ENCODE data around the gene MROH8.
"Not testable (repeated sequence)": the region's sequence is repeated elsewhere in the genome, so short reads cannot be mapped to it uniquely, and the experiment has no call there.

The MROH8 gene

DNA sequence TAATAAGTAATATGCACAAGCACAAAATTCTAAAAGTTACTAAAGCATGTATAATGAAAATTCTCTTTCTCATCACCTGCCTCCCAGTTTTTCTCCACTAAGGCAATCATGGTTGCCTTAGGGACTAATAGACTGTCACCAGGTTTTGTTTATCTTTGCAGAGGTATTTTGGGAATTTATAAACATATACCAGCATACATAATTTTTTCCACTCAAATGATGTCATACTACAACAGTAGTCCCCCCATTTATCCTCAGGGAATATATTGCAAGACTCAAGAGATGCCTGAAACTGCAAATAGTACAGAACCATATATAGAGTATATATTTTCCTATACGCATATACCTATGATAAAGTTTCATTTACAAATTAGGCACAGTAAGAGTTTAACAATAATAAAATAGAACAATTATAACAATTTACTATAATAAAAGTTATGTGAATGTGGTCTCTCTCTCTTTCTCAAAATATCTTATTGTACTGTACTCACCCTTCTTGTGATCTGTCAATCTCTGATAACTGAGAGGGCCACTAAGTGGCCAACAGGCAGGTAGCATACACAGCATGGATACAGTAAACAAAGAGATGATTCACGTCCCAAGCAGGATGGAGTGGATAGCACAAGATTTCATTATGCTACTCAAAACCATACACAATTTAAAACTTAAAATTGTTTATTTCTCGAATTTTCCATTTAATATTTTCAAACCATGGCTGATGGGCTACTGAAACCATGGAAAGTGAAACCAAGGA lies 103.2 kb downstream of the MROH8 start:
- Histone ChIP-seq H3K9me3 (ENCODE audit: control insufficient read depth, low read length) (no peaks in the 10 kb centered on the region), H3K4me3 (ENCODE audit: low read length) (no peak overlapping the region), H3K9ac (ENCODE audit: low read length) (no peak overlapping the region), H3K36me3 (ENCODE audit: control insufficient read depth, insufficient read depth, low read length, severe bottlenecking) (peaks cover 3% of the 10 kb centered on the region), H3K4me1 (ENCODE audit: control insufficient read depth, insufficient read depth, low read length) (no peaks in the 10 kb centered on the region), H3K27me3 (replicated peaks; ENCODE audit: control insufficient read depth, insufficient read depth, low read length) (no peaks in the 10 kb centered on the region)
- peak; percentile 17 for DNase-seq (ENCODE audit: low read depth)

DNA sequence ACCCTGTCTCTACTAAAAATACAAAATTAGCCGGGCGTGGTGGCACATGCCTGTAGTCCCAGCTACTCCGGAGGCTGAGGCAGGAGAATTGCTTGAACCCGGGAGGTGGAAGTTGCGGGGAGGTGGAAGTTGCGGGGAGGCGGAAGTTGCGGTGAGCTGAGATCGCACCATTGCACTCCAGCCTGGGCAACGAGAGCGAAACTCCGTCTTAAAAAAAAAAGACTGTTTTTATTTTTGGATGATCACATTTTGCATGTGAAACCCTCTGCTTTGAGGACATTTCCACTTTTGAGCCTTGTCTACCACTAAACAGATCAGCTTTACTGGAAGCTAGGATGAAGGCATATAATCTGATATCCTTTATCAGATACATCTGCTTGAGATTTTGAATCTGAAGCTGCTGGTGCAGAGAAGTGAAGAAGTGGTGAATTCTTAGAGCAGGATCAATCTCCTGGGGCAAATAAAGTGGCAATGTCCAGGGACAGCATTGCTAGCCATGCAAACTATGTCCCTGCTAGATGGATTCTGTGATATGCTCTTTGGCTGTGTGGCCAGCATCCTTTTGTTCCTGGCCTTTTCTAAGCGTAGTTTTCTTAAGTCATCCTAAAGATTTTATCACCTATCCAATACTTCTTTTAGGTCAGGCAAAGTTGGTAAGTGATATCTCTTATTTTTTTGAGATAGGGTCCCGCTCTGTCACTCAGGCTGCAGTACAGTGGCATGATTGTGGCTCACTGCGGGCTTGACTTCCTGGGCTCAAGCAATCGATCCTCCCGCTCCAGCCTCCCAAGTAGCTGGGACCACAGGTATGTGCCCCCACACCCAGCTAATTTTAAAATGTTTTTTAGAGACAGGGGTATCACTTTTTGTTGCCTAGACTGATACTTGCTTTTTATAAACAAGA lies 106.8 kb downstream of the MROH8 start:
- peaks cover 3% of the 10 kb centered on the region for H3K36me3 ChIP-seq (ENCODE audit: control insufficient read depth, insufficient read depth, low read length, severe bottlenecking)
- no peaks in the 10 kb centered on the region for H3K27me3 ChIP-seq (replicated peaks; ENCODE audit: control insufficient read depth, insufficient read depth, low read length)
- DNase-seq (ENCODE audit: low read depth): no peak
- H3K9me3 ChIP-seq (ENCODE audit: control insufficient read depth, low read length): no peaks in the 10 kb centered on the region
- H3K9ac ChIP-seq (ENCODE audit: low read length): no peak overlapping the region
- H3K4me1 ChIP-seq (ENCODE audit: control insufficient read depth, insufficient read depth, low read length): no peaks in the 10 kb centered on the region
- H3K4me3 ChIP-seq (ENCODE audit: low read length): no peak overlapping the region

DNA sequence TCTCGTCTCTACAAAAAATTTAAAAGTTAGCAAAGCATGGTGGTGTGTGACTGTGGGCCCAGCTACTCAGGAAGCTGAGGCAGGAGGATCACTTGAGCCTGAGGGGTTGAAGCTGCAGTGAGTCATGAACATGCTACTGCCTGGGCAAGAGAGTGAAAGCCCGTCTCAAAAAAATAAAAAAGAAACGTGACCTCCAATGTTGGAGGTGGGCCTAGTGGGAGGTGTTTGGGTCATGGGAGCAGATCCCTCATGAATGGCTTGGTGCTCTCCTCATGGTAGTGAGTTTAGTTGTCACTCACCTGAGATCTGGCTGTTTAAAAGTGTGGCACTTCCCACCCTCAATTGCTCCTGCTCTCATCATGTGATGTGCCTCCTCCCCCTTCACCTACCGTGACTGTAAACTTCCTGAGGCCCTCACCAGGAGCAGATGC lies 107.9 kb downstream of the MROH8 start:
- H3K4me3 ChIP-seq (ENCODE audit: low read length): no peak overlapping the region
- peaks cover 5% of the 10 kb centered on the region for H3K36me3 ChIP-seq (ENCODE audit: control insufficient read depth, insufficient read depth, low read length, severe bottlenecking)
- no peaks in the 10 kb centered on the region for H3K27me3 ChIP-seq (replicated peaks; ENCODE audit: control insufficient read depth, insufficient read depth, low read length)
- H3K9me3 ChIP-seq (ENCODE audit: control insufficient read depth, low read length): no peaks in the 10 kb centered on the region
- H3K9ac ChIP-seq (ENCODE audit: low read length): no peak overlapping the region
- peak; percentile 56 for DNase-seq (ENCODE audit: low read depth)
- H3K4me1 ChIP-seq (ENCODE audit: control insufficient read depth, insufficient read depth, low read length): no peaks in the 10 kb centered on the region

DNA sequence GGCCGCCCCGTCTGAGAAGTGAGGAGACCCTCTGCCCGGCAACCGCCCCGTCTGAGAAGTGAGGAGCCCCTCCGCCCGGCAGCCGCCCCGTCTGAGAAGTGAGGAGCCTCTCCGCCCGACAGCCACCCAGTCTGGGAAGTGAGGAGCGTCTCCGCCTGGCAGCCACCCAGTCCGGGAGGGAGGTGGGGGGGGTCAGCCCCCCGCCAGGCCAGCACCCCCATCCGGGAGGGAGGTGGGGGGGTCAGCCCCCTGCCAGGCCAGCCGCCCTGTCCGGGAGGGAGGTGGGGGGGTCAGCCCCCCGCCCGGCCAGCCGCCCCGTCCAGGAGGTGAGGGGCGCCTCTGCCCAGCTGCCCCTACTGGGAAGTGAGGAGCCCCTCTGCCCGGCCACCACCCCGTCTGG lies 109.8 kb downstream of the MROH8 start:
- H3K9me3 ChIP-seq (ENCODE audit: control insufficient read depth, low read length); H3K4me1 ChIP-seq (ENCODE audit: control insufficient read depth, insufficient read depth, low read length); H3K4me3 ChIP-seq (ENCODE audit: low read length); H3K9ac ChIP-seq (ENCODE audit: low read length); H3K36me3 ChIP-seq (ENCODE audit: control insufficient read depth, insufficient read depth, low read length, severe bottlenecking); DNase-seq (ENCODE audit: low read depth); H3K27me3 ChIP-seq (replicated peaks; ENCODE audit: control insufficient read depth, insufficient read depth, low read length): not testable (repeated sequence)

DNA sequence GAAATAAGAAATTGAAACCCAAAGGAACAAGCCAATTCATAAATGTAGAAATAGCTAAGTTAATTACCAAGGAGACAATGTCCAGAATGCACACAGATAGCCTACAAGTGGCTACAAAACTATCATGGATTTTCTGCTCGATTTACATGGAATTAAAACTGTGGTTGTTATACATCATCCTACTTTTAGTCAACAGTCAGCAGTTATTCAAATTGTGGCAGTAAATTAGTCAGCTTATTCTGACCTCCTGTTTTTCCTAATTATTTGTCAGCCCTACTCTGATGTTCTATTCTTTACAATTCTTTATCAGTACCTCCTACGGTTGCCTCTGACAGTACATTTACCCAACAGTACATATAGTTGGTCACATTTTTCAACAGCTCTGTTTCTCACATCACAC lies 113.2 kb downstream of the MROH8 start:
- H3K9ac ChIP-seq (ENCODE audit: low read length): no peak overlapping the region
- no peaks in the 10 kb centered on the region for H3K9me3 ChIP-seq (ENCODE audit: control insufficient read depth, low read length)
- DNase-seq (ENCODE audit: low read depth): no peak
- H3K27me3 ChIP-seq (replicated peaks; ENCODE audit: control insufficient read depth, insufficient read depth, low read length): no peaks in the 10 kb centered on the region
- no peaks in the 10 kb centered on the region for H3K4me1 ChIP-seq (ENCODE audit: control insufficient read depth, insufficient read depth, low read length)
- H3K4me3 ChIP-seq (ENCODE audit: low read length): no peak overlapping the region
- peaks cover 8% of the 10 kb centered on the region for H3K36me3 ChIP-seq (ENCODE audit: control insufficient read depth, insufficient read depth, low read length, severe bottlenecking)

DNA sequence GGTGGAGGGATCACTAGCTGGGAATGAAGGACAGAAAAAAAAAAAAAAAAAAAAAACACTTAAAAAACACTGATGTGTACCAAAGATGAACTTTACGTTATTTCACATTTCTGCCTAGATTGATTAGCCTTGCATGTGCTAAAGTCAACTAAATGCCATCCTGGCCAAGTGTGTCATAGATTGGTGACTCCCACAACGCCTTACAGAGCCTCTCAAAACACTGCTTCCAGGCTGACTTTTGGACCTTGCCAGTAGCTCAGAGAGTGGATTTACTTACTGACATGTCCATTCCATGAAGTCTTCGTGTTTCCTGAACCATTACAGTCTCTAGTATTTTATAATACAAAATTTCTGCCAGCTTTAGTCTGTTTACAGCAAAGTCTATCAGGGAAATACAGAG lies 124.1 kb downstream of the MROH8 start:
- Histone ChIP-seq H3K36me3 (ENCODE audit: control insufficient read depth, insufficient read depth, low read length, severe bottlenecking) (peaks cover 7% of the 10 kb centered on the region), H3K27me3 (replicated peaks; ENCODE audit: control insufficient read depth, insufficient read depth, low read length) (no peaks in the 10 kb centered on the region), H3K4me3 (ENCODE audit: low read length) (no peak overlapping the region), H3K4me1 (ENCODE audit: control insufficient read depth, insufficient read depth, low read length) (no peaks in the 10 kb centered on the region), H3K9ac (ENCODE audit: low read length) (no peak overlapping the region), H3K9me3 (ENCODE audit: control insufficient read depth, low read length) (no peaks in the 10 kb centered on the region)
- DNase-seq (ENCODE audit: low read depth): no peak

DNA sequence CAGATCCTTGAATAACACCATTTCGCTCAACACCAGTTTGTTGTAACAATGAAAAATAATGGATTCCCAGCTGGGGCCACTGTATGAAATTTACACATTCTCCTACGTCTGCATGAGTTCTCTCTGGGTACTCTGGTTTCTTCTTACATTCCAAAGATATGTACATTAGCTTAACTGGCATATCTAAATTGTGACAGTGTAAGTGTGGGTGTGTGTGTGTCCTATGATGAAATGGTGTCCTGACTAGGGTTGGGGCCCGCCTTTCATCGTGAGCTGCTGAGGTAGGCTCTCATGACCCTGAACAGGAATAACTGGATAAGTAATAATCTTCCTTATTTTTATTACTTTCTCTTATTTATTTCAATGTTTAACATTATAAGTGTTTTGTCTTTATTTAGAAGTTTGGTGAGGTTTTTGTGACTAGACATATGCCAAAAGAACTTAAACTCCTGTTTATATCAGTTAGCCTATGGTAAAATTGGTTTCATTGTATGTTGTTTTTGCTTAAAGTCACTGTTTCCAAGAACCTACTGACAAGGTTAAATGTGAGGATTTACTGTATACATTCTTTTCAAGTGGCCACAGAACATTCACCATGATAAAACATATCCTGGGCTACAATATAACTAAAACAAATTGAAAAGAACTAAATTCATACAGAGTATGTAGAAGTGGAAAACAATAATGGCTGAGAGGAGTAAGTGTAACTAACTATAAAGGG lies 126.0 kb downstream of the MROH8 start:
- Histone ChIP-seq H3K4me3 (ENCODE audit: low read length) (no peak overlapping the region), H3K27me3 (replicated peaks; ENCODE audit: control insufficient read depth, insufficient read depth, low read length) (no peaks in the 10 kb centered on the region), H3K9me3 (ENCODE audit: control insufficient read depth, low read length) (no peaks in the 10 kb centered on the region), H3K36me3 (ENCODE audit: control insufficient read depth, insufficient read depth, low read length, severe bottlenecking) (peaks cover 7% of the 10 kb centered on the region), H3K4me1 (ENCODE audit: control insufficient read depth, insufficient read depth, low read length) (no peaks in the 10 kb centered on the region), H3K9ac (ENCODE audit: low read length) (no peak overlapping the region)
- peak; percentile 61 for DNase-seq (ENCODE audit: low read depth)
